Progenitor cell of endocrine pancreas (in vitro differentiated cells): Measurements from ENCODE around the gene PZP. TPM values are rescaled to one million over a fixed set of nuclear protein-coding genes. Genes with fewer than 3 reads are reported as not detected.

ENCODE experiments used
- DNase-seq: peaks from one replicate; pipeline ENCODE4 v3.0.0; 2021; ENCODE audit warnings: low spot score; ENCODE audit not compliant: unreplicated experiment
- H3K27ac Mint-ChIP-seq: 2 replicates; pipeline ENCODE4 v1.8.0; 2021; ENCODE audit warnings: mild to moderate bottlenecking, moderate library complexity, mixed read lengths
- H3K27me3 Mint-ChIP-seq: 2 replicates; pipeline ENCODE4 v1.8.0; 2021; ENCODE audit warnings: mixed read lengths
- H3K36me3 Mint-ChIP-seq: 2 replicates; pipeline ENCODE4 v1.8.0; 2022; ENCODE audit warnings: mixed read lengths; ENCODE audit not compliant: insufficient read depth
- H3K4me1 Mint-ChIP-seq: 2 replicates; pipeline ENCODE4 v1.8.0; 2021; ENCODE audit warnings: low read depth, mixed read lengths
- H3K4me3 Mint-ChIP-seq: 2 replicates; pipeline ENCODE4 v1.8.0; 2021; ENCODE audit warnings: low read depth, mild to moderate bottlenecking, moderate library complexity, mixed read lengths
- H3K9me3 Mint-ChIP-seq: 2 replicates; pipeline ENCODE4 v1.8.0; 2021; ENCODE audit warnings: low read depth, mixed read lengths
- total RNA-seq: library from RNA; stranded (reverse); gene quantifications from 2 replicates; pipeline ENCODE4 v1.2.1, GENCODE V29; 2021
- TF ChIP-seq, protein P1 (sequence below): fragments of 200-600 bp; sonication (generic); IDR thresholded peaks from one replicate; pipeline ENCODE4 v1.5.0; 2021; ENCODE audit warnings: antibody characterized with exemption, mild to moderate bottlenecking; ENCODE audit not compliant: unreplicated experiment

PZP gene
- total RNA-seq, 1 donor from 2014 or later: 0.29 TPM

DNA sequence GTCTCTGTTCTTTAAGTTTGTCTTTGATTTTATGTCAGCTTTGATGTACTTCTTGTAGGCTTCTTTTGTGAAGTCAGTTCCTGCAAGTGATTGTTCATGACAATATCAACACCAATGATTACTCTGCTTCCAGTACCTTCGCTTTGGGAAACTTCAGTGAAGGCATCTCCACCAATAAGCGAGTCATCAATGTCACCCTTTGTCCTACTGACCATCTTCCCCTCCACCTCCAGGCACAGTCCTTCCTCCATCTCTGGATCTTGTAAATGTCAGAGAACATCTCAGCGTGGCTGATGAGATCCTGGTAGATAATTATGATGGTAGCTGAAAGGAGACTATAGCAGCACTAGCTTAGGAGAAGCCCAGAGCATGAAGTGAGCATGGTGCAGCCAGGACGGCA, 52.1 kb downstream of the PZP start:
- no peaks in the 10 kb centered on the region for H3K27me3 Mint-ChIP-seq
- peaks cover 3% of the 10 kb centered on the region for H3K9me3 Mint-ChIP-seq
- no peak for DNase-seq
- H3K4me3 Mint-ChIP-seq: no peak overlapping the region
- peaks cover 6% of the 10 kb centered on the region for H3K4me1 Mint-ChIP-seq
- no peaks in the 10 kb centered on the region for H3K36me3 Mint-ChIP-seq
- no peak overlapping the region for H3K27ac Mint-ChIP-seq
- TF ChIP-seq, protein P1, sequence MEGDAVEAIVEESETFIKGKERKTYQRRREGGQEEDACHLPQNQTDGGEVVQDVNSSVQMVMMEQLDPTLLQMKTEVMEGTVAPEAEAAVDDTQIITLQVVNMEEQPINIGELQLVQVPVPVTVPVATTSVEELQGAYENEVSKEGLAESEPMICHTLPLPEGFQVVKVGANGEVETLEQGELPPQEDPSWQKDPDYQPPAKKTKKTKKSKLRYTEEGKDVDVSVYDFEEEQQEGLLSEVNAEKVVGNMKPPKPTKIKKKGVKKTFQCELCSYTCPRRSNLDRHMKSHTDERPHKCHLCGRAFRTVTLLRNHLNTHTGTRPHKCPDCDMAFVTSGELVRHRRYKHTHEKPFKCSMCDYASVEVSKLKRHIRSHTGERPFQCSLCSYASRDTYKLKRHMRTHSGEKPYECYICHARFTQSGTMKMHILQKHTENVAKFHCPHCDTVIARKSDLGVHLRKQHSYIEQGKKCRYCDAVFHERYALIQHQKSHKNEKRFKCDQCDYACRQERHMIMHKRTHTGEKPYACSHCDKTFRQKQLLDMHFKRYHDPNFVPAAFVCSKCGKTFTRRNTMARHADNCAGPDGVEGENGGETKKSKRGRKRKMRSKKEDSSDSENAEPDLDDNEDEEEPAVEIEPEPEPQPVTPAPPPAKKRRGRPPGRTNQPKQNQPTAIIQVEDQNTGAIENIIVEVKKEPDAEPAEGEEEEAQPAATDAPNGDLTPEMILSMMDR: no peak

GRCh38 chr12:9149372-9149771, 58.8 kb downstream of the PZP start:
- peaks cover 9% of the 10 kb centered on the region for H3K27me3 Mint-ChIP-seq
- H3K27ac Mint-ChIP-seq: no peak overlapping the region
- DNase-seq: no peak
- peaks cover 8% of the 10 kb centered on the region for H3K36me3 Mint-ChIP-seq
- peaks cover 10% of the 10 kb centered on the region for H3K4me1 Mint-ChIP-seq
- peaks cover 20% of the 10 kb centered on the region for H3K9me3 Mint-ChIP-seq
- H3K4me3 Mint-ChIP-seq: no peak overlapping the region
- TF ChIP-seq, protein P1: peak; percentile 49

DNA sequence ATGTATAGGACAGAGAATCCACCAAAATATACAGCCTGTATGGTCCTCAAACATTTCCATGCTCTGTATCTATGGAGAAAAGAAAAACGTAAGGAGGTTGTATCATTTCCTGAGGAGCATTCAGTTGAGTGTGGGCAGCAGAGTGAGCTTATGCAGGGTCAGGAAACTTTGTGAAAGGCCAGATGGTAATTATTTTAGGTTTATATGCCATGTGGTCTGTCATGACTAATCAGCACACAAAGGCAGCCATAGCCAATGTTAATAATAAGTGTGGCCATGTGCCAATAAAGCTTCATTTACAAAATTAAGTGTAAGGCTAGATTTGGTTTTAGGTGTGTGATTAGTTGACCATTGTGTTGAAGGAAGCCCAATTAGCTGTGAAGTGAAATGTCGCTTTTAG, 59.3 kb downstream of the PZP start:
- H3K4me1 Mint-ChIP-seq: peaks cover 10% of the 10 kb centered on the region
- no peak for DNase-seq
- H3K27me3 Mint-ChIP-seq: peaks cover 9% of the 10 kb centered on the region
- TF ChIP-seq, protein P1: no peak
- H3K9me3 Mint-ChIP-seq: peaks cover 25% of the 10 kb centered on the region
- peaks cover 9% of the 10 kb centered on the region for H3K36me3 Mint-ChIP-seq
- no peak overlapping the region for H3K27ac Mint-ChIP-seq
- H3K4me3 Mint-ChIP-seq: no peak overlapping the region

DNA sequence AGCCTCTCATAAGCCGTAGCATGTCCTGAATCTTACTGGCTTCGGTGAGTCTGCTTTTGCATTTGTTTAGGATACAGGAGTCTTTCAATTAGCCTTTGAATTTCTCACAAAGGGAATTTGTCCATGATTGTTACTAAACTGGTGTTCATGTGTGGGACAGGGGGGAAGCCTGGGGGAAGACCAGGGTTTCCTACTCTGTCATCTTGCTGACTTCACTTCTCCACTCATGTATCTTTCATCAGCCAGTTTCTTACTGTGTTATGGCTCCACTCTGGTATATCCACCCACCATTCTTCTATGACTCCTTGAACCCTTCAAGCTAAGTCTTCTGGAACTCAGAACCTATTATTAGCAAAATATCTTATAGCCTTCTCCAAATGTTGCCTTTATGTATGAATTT, 60.7 kb downstream of the PZP start:
- H3K9me3 Mint-ChIP-seq: peaks cover 36% of the 10 kb centered on the region
- no peak overlapping the region for H3K4me3 Mint-ChIP-seq
- H3K36me3 Mint-ChIP-seq: peaks cover 13% of the 10 kb centered on the region
- peaks cover 10% of the 10 kb centered on the region for H3K4me1 Mint-ChIP-seq
- DNase-seq: no peak
- no peak overlapping the region for H3K27ac Mint-ChIP-seq
- peaks cover 9% of the 10 kb centered on the region for H3K27me3 Mint-ChIP-seq
- TF ChIP-seq, protein P1: no peak

DNA sequence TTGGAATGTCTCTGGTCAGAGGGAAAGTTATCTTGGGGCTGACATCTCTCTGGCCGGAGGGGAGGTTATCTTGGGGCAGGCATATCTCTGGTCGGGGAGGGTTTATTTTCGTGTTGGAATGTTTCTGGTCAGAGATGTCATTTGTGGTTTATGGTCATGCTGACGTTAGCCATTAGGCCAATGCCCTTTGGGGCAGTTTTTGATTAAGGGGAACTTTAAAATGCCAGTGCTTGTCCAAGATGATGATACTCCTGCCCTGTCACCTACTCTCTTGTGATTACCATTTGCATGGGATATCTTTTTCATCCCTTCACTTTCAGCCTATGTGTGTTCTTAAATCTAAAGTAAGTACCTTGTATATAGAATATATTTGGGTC, 63.5 kb downstream of the PZP start:
- H3K9me3 Mint-ChIP-seq: peaks cover 48% of the 10 kb centered on the region
- TF ChIP-seq, protein P1: no peak

More for the DNA sequence above, 63.5 kb downstream of the PZP start:
- Mint-ChIP-seq H3K27ac (no peak overlapping the region), H3K4me3 (no peak overlapping the region), H3K36me3 (peaks cover 15% of the 10 kb centered on the region), H3K4me1 (peaks cover 4% of the 10 kb centered on the region), H3K27me3 (peaks cover 9% of the 10 kb centered on the region)
- no peak for DNase-seq
